Right cardiac atrium (tissue), 5 donors: Measurements from ENCODE around the gene PTPRD. TPM values are rescaled to one million over a fixed set of nuclear protein-coding genes. Genes with fewer than 3 reads are reported as not detected.

Experiments used
- ATAC-seq, 2 donors: fragments of 200-7000 bp; cut with Tn5 transposase; one replicate each; pipeline versions ENCODE4 v1.8.0 to v1.9.1; 2020; ENCODE audit warnings: moderate library complexity in 2 of 2, mild to moderate bottlenecking in 1 of 2
- DNase-seq, 3 donors: peaks; one replicate each; pipeline ENCODE4 v3.0.0-alpha.2; 2020
- H3K27ac ChIP-seq: one replicate; pipeline ENCODE4 v1.5.1; 2013; ENCODE audit warnings: mild to moderate bottlenecking, low read length, control low read depth, moderate library complexity
- H3K27me3 ChIP-seq: one replicate; pipeline ENCODE4 v1.6.1; 2013; ENCODE audit not compliant: control insufficient read depth, insufficient read depth
- H3K4me1 ChIP-seq: one replicate; pipeline ENCODE4 v1.6.1; 2013; ENCODE audit warnings: low read length; ENCODE audit not compliant: control insufficient read depth, insufficient read depth
- H3K4me3 ChIP-seq: one replicate; pipeline ENCODE4 v1.5.1; 2013; ENCODE audit warnings: low read length, control low read depth
- H3K9me3 ChIP-seq: one replicate; pipeline ENCODE4 v1.6.1; 2013; ENCODE audit warnings: low read length; ENCODE audit not compliant: control insufficient read depth
- WGBS: extraction: QIAGEN DNeasy Blood & Tissue Kit; methylation state at CpG from one replicate; pipeline ENCODE4 v1.1.7; 2013; 5-methylcytosine and 5-hydroxymethylcytosine counted together
- intact Hi-C, 4 donors: fragments of 100-400 bp; cut with DNase I; formaldehyde crosslinking; loops; one replicate each; pipeline versions ENCODE4 v1.11.0 to v1.14.0; 2022 to 2023
- polyA plus RNA-seq: library from polyadenylated mRNA; stranded (reverse); fragments of 200-250 nt; gene quantifications from one replicate; pipeline ENCODE4 v1.2.3, GENCODE V29; 2013
- total RNA-seq, 4 donors: library from RNA; stranded (reverse); fragmentation: NEBNext Ultra II Directional; extraction: Animal tissue kit (Norgen Biotek cat#: 25700); gene quantifications; one replicate each; pipeline ENCODE4 v1.2.1, GENCODE V29; 2021
- donor health status: healthy with polysubstance abuse.
- donor health status: DM: no; HTN: yes; CAD: no.
- donor health status: DM: no; HTN: no; CAD: no.
- donor health status: DM: no; HTN: yes; CAD: no; lungs with severe emphysema.
- donor health status: DM: yes; HTN: yes; CAD: no.

The PTPRD gene
- total and polyA plus RNA-seq, 5 donors: 1.3 to 11.8 (median 7.1) TPM

GRCh38 chr9:9557804-9558334 lies 1054.9 kb downstream of the PTPRD start:
- H3K27me3 ChIP-seq: no peaks in the 10 kb centered on the region
- no peak for ATAC-seq
- DNase-seq: no peak
- no peaks in the 10 kb centered on the region for H3K9me3 ChIP-seq
- H3K4me1 ChIP-seq: no peaks in the 10 kb centered on the region
- H3K27ac ChIP-seq: no peak overlapping the region
- WGBS: 70% methylated on average over 5 of the region's 5 CpGs
- no peak overlapping the region for H3K4me3 ChIP-seq
- intact Hi-C loops: no loop called here

DNA sequence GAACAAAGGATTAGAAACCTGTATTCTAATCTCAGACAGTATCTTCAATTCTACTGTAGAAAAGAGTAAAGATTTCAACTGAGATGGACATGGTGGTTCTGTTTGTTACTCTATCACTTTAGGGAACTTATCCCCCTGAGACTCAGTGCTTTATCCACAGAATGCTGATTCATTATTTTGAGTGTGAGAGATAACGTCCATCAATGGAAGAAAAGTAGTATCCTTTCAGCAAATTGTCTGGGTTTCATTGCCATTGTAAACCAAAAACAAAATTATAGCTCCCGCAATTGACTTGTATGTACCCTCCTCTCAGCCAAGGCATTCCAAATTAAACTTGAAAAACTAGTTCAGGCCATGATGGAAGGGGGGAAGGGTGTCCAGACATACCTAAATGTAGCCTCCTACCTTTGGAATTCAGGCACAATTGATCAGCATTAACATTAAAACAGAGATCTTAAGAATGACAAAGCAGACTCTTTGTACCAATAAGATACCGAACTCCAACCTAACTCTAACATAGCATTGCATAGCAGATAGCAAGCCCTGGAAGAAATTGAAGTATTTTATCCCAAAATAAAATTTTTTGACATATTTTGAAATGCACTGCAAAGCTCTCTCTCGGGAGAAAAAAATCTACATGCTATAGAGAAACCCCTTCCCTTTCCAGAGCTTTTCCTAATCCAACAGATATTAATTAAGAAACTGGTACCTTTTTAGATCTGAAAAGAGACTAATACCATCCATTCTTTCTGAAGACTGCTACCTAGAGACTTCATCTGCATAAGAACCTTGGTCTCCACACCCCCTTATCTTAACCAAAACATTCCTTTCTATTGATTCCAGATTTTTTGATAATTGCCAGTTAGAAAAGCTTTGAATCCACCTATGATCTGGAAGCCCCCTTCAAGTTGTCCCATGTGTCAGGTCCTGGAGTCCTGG lies 1055.7 kb downstream of the PTPRD start:
- 48% methylated on average over 4 of the region's 4 CpGs for WGBS

DNA sequence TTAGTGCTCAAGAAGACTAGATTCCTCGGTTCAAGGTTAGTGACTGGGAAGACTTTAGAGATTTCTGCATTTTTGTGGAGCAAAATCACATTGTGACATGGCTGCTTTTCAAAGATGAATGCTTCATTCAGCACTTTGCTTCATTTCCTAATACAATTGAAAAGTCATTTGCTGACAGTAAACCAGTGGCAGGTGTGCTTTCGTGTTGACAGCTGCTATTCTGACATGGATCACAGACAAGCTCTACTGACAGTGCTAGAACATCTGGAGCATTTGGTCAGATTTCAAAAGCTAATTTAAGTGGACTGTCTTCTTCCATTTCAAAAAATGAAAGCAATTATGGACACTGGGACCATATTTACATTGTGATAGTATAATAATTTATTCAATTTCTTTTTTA lies 1060.1 kb downstream of the PTPRD start:
- Histone ChIP-seq H3K27me3 (no peaks in the 10 kb centered on the region), H3K27ac (no peak overlapping the region), H3K4me3 (no peak overlapping the region), H3K9me3 (no peaks in the 10 kb centered on the region), H3K4me1 (no peaks in the 10 kb centered on the region)
- DNase-seq (no peak), ATAC-seq (no peak)
- WGBS: 64% methylated on average over 2 of the region's 2 CpGs
- intact Hi-C loops: no loop called here

More for the DNA sequence above, 1055.7 kb downstream of the PTPRD start:
- intact Hi-C loops: no loop called here
- H3K27ac ChIP-seq: no peak overlapping the region
- no peaks in the 10 kb centered on the region for H3K9me3 ChIP-seq
- H3K27me3 ChIP-seq: no peaks in the 10 kb centered on the region
- H3K4me3 ChIP-seq: no peak overlapping the region
- ATAC-seq: no peak
- no peak for DNase-seq
- no peaks in the 10 kb centered on the region for H3K4me1 ChIP-seq

GRCh38 chr9:9538766-9539165 lies 1074.0 kb downstream of the PTPRD start:
- intact Hi-C loops: no loop called here
- H3K4me3 ChIP-seq: no peak overlapping the region
- H3K4me1 ChIP-seq: no peaks in the 10 kb centered on the region
- no peak for DNase-seq
- no peak overlapping the region for H3K27ac ChIP-seq
- no peaks in the 10 kb centered on the region for H3K27me3 ChIP-seq
- ATAC-seq: no peak
- H3K9me3 ChIP-seq: no peaks in the 10 kb centered on the region

- no peaks in the 10 kb centered on the region for H3K9me3 ChIP-seq
- intact Hi-C loops: no loop called here
- no peak overlapping the region for H3K4me3 ChIP-seq
- no peak for DNase-seq
- H3K27me3 ChIP-seq: no peaks in the 10 kb centered on the region
- no peaks in the 10 kb centered on the region for H3K4me1 ChIP-seq
- H3K27ac ChIP-seq: no peak overlapping the region
- ATAC-seq: no peak
- 74% methylated on average over 4 of the region's 4 CpGs for WGBS
Observed at GRCh38 chr9:9538356-9538755, 1074.4 kb downstream of the PTPRD start.

DNA sequence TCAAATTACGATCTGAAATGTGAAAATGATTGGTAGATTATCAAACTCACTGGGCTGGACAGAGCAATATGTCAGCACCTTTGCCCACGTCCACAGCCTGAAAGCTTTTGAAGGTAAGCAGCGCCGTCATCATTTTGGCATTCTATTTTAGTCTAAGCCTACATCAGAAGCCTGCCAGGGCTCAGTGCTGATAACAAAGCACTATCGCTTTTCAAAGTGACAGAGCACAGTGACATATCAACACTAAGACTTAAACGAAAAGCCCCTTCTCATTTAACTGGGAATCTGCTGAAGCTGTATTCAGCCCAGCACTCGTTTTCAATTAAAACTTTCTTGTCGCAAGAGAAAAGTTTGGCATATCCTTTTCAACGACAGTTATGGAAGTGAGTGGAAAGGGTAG lies 1076.3 kb downstream of the PTPRD start:
- 17% methylated on average over 9 of the region's 9 CpGs for WGBS
- Histone ChIP-seq H3K9me3 (no peaks in the 10 kb centered on the region), H3K27ac (no peak overlapping the region), H3K27me3 (no peaks in the 10 kb centered on the region), H3K4me1 (no peaks in the 10 kb centered on the region), H3K4me3 (no peak overlapping the region)
- intact Hi-C loops: no loop called here
- no peak for DNase-seq
- ATAC-seq: no peak

- Histone ChIP-seq H3K27me3 (no peaks in the 10 kb centered on the region), H3K27ac (no peak overlapping the region), H3K4me3 (no peak overlapping the region), H3K9me3 (no peaks in the 10 kb centered on the region), H3K4me1 (no peaks in the 10 kb centered on the region)
- WGBS: 68% methylated on average over 8 of the region's 8 CpGs
- no peak for DNase-seq
- intact Hi-C loops: no loop called here
- ATAC-seq: no peak
Observed at GRCh38 chr9:9523476-9524139, 1089.2 kb downstream of the PTPRD start.

DNA sequence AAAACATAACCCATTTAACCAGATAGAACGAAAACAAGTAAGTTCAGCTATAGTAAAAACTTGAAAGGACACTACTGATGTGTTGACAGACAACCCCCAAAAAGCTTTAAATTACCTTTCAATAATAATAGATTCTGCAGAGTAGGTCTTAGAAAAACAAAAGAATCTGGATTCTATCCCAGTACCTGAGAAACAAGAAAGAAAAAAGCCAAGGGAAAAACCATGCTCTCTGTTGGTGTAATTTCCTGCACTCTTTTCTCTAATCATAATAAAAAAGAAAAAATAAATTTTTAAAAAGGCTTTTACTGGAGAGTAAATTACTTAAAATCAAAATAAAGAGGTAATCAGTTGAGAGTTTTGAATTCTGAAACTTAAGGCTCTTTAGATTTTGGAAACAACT lies 1090.4 kb downstream of the PTPRD start:
- intact Hi-C loops: no loop called here
- Histone ChIP-seq H3K27ac (no peak overlapping the region), H3K4me1 (no peaks in the 10 kb centered on the region), H3K9me3 (no peaks in the 10 kb centered on the region), H3K27me3 (no peaks in the 10 kb centered on the region), H3K4me3 (no peak overlapping the region)
- no peak for DNase-seq
- no peak for ATAC-seq
- WGBS: 75% methylated on average over 1 of the region's 1 CpG

DNA sequence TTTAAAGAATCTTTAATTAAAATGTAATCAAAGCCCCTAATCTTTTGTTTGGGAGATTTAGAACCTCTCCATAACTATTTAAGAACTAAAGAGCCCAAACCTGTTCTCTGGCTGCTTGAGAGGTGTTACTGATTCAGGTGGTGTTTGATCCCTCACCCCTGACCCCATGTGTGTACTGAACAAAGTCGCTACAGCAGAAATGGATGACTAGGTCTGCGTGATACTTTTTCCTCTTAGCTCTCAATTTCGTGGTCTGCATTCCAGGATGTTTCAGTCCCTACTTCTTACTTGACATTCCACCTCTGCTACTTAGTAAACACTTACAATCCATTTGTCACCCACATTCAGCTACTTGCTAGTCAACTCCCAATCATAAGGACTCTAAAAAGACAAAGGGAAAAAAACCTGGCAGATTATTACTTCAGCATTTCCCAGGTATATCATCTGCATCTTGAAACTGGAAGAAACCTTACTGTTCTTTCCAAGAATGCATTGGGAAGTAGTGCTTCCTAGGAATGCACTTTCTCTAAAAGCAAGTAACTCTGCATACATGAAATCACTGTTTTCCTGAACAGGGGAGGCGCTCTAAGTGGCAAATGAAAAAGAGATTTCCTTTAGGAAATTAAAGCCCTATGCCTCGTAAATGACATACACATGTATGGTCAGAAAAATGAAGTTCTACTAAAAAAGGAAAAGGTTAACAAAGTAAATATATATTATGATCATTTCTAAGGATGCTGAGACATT lies 1091.6 kb downstream of the PTPRD start:
- no peaks in the 10 kb centered on the region for H3K27me3 ChIP-seq
- WGBS: 43% methylated on average over 5 of the region's 5 CpGs
- intact Hi-C loops: no loop called here
- H3K4me3 ChIP-seq: no peak overlapping the region
- H3K27ac ChIP-seq: no peak overlapping the region
- H3K9me3 ChIP-seq: no peaks in the 10 kb centered on the region
- no peak for ATAC-seq
- DNase-seq: no peak
- H3K4me1 ChIP-seq: no peaks in the 10 kb centered on the region

GRCh38 chr9:9504869-9505268 lies 1107.9 kb downstream of the PTPRD start:
- WGBS: 71% methylated on average over 1 of the region's 1 CpG
- Histone ChIP-seq H3K27ac (no peak overlapping the region), H3K9me3 (no peaks in the 10 kb centered on the region), H3K4me3 (no peak overlapping the region), H3K27me3 (no peaks in the 10 kb centered on the region), H3K4me1 (no peaks in the 10 kb centered on the region)
- intact Hi-C loops: no loop called here
- DNase-seq: no peak
- no peak for ATAC-seq

- intact Hi-C loops: no loop called here
- no peak for ATAC-seq
- Histone ChIP-seq H3K27ac (no peak overlapping the region), H3K27me3 (no peaks in the 10 kb centered on the region), H3K9me3 (no peaks in the 10 kb centered on the region), H3K4me1 (no peaks in the 10 kb centered on the region), H3K4me3 (no peak overlapping the region)
- no peak for DNase-seq
Observed at GRCh38 chr9:9499546-9499945, 1113.3 kb downstream of the PTPRD start.
